Measurements from ENCODE around the gene DNPEP.
"Not testable (repeated sequence)": the region's sequence is repeated elsewhere in the genome, so short reads cannot be mapped to it uniquely, and the experiment has no call there.

The DNPEP gene

DNA sequence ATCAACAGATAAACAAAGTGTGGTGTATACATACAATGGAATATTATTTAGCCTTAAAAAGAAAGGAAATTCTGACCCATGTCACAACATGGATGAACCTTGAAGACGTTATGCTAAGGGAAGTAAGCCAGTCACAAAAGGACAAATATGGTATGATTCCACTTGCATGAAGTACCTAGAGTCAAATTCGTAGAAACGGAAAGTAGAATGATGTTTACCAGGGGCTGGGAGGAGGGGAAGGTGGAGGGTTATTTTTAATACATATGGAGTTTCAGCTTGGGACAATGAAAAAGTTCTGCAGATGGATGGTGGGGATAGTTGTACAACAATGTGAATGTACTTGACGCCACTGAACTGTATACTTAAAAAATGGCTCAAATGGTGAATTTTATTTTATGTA lies 27.1 kb upstream of the DNPEP start:
- H3K4me3 ChIP-seq (ENCODE audit: low read depth, low read length) = no peak overlapping the region
- DNase-seq (ENCODE audit: low read depth, low spot score) = no peak
- in situ Hi-C loops (cut with HindIII; ENCODE audit: low sequenced_read_pairs) = no loop called here
- TF ChIP-seq, protein P1, sequence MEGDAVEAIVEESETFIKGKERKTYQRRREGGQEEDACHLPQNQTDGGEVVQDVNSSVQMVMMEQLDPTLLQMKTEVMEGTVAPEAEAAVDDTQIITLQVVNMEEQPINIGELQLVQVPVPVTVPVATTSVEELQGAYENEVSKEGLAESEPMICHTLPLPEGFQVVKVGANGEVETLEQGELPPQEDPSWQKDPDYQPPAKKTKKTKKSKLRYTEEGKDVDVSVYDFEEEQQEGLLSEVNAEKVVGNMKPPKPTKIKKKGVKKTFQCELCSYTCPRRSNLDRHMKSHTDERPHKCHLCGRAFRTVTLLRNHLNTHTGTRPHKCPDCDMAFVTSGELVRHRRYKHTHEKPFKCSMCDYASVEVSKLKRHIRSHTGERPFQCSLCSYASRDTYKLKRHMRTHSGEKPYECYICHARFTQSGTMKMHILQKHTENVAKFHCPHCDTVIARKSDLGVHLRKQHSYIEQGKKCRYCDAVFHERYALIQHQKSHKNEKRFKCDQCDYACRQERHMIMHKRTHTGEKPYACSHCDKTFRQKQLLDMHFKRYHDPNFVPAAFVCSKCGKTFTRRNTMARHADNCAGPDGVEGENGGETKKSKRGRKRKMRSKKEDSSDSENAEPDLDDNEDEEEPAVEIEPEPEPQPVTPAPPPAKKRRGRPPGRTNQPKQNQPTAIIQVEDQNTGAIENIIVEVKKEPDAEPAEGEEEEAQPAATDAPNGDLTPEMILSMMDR (IDR thresholded peaks at IDR 0.05; ENCODE audit: low read depth, low read length) = no peak

DNA sequence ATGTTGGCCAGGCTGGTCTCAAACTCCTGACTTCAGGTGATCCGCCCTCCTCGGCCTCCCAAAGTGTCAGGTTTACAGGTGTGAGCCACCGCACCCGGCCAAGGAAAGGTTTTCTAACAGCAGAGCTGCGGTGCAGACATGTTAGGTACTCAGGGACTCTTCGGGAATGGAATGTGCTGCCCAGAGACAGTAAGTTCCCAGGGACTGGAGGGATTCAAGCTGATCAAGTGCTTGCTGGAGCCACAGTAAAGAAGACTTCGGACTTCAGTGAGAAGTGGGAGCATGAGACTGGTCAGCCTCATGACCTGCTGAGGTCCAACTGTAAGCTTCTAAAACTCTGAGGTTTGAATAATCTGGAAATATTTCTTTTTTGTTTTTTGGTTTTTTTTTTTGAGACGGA lies 22.7 kb upstream of the DNPEP start:
- no peak for DNase-seq (ENCODE audit: low read depth, low spot score)
- TF ChIP-seq, protein P1 (IDR thresholded peaks at IDR 0.05; ENCODE audit: low read depth, low read length) = no peak
- H3K4me3 ChIP-seq (ENCODE audit: low read depth, low read length) = no peak overlapping the region
- in situ Hi-C loops (cut with HindIII; ENCODE audit: low sequenced_read_pairs) = no loop called here

DNA sequence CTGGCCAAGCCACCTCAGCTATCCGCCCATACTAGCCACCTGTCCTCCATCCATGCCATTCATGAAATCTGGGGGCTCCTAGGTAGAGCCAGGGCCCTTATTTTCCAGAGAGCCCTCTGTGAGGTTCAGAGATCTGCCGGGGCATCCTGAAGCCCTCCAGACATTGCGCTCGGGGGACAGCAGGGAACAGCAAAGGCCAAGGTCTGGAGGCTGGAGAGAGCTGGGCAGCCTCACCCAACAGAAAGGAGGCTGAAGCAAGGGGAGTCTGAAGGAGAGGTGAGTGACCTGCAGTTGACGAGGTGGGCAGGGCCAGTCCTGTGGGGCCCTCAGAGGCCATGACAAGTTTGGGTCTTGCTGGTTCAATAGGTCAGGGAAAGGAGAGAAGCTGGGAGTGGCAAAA lies 21.9 kb upstream of the DNPEP start:
- TF ChIP-seq, protein P1 (IDR thresholded peaks at IDR 0.05; ENCODE audit: low read depth, low read length) = no peak
- in situ Hi-C loops (cut with HindIII; ENCODE audit: low sequenced_read_pairs) = no loop called here
- DNase-seq (ENCODE audit: low read depth, low spot score) = no peak
- no peak overlapping the region for H3K4me3 ChIP-seq (ENCODE audit: low read depth, low read length)

DNA sequence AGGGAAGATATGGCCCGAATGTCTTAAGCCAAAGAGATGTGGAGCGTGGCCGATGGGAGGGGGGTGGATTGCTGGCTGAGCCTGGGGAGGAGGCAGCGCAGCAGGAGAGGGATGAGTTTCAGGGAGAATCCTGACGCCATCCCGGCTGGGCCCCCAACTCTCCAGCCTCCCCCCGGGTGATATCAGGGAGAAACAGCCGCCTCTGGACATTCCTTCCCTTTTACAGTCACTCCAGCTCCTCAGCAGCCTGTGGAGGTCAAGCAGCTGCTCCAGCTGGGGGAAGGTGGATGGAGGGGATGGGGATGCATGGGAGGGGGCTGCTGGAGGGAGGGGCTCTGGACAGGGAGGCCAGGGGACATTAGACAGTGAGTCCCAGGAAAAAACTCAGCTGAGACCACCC lies 20.9 kb upstream of the DNPEP start:
- in situ Hi-C loops (cut with HindIII; ENCODE audit: low sequenced_read_pairs) = no loop called here
- TF ChIP-seq, protein P1 (IDR thresholded peaks at IDR 0.05; ENCODE audit: low read depth, low read length) = no peak
- DNase-seq (ENCODE audit: low read depth, low spot score) = no peak
- no peak overlapping the region for H3K4me3 ChIP-seq (ENCODE audit: low read depth, low read length)

DNA sequence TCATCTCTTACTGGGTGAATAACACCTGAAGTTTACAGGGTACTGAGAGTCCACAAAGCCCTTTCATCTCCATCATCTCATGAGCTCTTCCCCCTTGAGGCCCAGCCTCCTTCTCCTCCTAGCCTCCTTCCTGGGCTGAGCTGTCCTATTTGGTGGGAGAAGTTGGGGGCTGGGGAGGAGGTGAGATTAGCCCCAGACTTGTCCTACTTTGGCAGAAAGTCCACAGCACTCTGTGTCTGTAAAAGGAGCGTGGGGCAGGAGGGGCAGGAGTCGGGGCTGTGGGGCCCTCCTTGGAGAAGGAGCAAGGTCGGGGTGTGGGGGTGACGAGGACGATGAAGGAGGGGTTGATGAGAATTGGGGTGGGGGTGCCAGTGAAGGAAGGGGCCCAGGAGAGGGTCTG lies 20.5 kb upstream of the DNPEP start:
- TF ChIP-seq, protein P1 (IDR thresholded peaks at IDR 0.05; ENCODE audit: low read depth, low read length) = no peak
- no peak for DNase-seq (ENCODE audit: low read depth, low spot score)
- in situ Hi-C loops (cut with HindIII; ENCODE audit: low sequenced_read_pairs) = no loop called here
- no peak overlapping the region for H3K4me3 ChIP-seq (ENCODE audit: low read depth, low read length)

DNA sequence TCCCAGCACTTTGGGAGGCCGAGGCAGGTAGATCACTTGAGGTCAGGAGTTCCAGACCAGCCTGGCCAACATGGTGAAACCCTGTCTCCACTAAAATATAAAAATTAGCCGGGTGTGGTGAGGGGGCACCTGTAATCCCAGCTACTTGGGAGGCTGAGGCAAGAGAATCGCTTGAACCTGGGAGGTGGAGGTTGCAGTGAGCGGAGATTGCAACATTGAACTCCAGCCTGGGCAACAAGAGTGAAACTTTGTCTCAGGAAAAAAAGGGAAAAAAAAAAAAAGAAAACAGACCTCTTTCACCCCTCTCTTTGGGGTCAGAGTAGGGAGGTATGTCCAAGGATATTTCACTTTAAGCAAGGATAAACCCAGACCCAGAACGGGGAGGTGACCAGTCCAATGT lies 19.6 kb upstream of the DNPEP start:
- in situ Hi-C loops (cut with HindIII; ENCODE audit: low sequenced_read_pairs); H3K4me3 ChIP-seq (ENCODE audit: low read depth, low read length); DNase-seq (ENCODE audit: low read depth, low spot score): not testable (repeated sequence)

DNA sequence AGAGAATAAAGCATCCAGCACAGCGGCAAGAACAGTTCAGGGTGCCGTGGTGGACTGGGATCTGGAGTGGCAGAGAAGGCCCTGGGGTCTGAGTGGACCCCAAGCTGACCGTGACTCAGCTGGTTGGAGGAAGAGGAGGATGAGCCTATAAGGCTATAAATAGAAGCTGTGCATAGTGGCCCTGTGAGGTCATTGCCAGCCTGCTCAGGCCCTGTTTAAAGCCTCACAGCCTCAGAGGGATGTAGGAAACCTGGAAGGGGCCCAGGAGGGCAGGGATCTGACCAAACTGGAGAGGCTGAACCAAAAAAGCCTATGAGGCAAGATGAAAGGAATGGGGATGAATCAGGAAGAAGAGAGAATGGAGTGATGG lies 19.1 kb upstream of the DNPEP start:
- TF ChIP-seq, protein P1 (IDR thresholded peaks at IDR 0.05; ENCODE audit: low read depth, low read length) = no peak
- peak; percentile 84 for DNase-seq (ENCODE audit: low read depth, low spot score)
- no peak overlapping the region for H3K4me3 ChIP-seq (ENCODE audit: low read depth, low read length)
- in situ Hi-C loops (cut with HindIII; ENCODE audit: low sequenced_read_pairs) = no loop called here
